ENCODE results near the gene TMEM54. TPM values are rescaled to one million over a fixed set of nuclear protein-coding genes. Genes with fewer than 3 reads are reported as not detected.

Gene TMEM54
- total RNA-seq, 4 donors from 2014 or later: 330 to 1,204 (median 846) TPM

- in situ Hi-C loops (cut with MboI; ENCODE audit: low pct_ligation_motif_present in 1 of 4, low pct_unique_long_range_greater_than_20kb in 1 of 4, low sequenced_read_pairs in 3 of 4): no loop called here
- TF ChIP-seq CTCF (IDR thresholded peaks at IDR 0.05): no peak
- TF ChIP-seq EP300 (IDR thresholded peaks at IDR 0.05; ENCODE audit: low read depth): no peak
- TF ChIP-seq POLR2AphosphoS5 (IDR thresholded peaks at IDR 0.05): no peak
- TF ChIP-seq POLR2A (IDR thresholded peaks at IDR 0.05): no peak
- no peak overlapping the region for H3K4me3 ChIP-seq
Measured at GRCh38 chr1:32881291-32881690, 19.9 kb downstream of the TMEM54 start.

GRCh38 chr1:32878637-32879041 lies 22.6 kb downstream of the TMEM54 start:
- WGBS, 2 donors (ENCODE audit: low coverage in 1 of 2): 81% methylated on average over 4 of the region's 5 CpGs; no CpG with 5 or more reads in 1 of the 2 donors
- no peak for DNase-seq
- no peaks in the 10 kb centered on the region for H3K36me3 ChIP-seq
- intact Hi-C loops (cut with DNase I; ENCODE audit: low total_unique reads): no loop called here
- H3K4me3 ChIP-seq: no peak overlapping the region
- H3K4me1 ChIP-seq: peaks cover 0 to 4% (median 1%) of the 10 kb centered on the region in 4 donors
- no peaks in the 10 kb centered on the region for H3K9me3 ChIP-seq
- TF ChIP-seq POLR2AphosphoS5 (IDR thresholded peaks at IDR 0.05) (no peak), POLR2A (IDR thresholded peaks at IDR 0.05) (no peak), EP300 (IDR thresholded peaks at IDR 0.05; ENCODE audit: low read depth) (no peak), CTCF (IDR thresholded peaks at IDR 0.05) (no peak)
- peaks cover 7% of the 10 kb centered on the region for H3K27me3 ChIP-seq
- in situ Hi-C loops (cut with MboI; ENCODE audit: low pct_ligation_motif_present in 1 of 4, low pct_unique_long_range_greater_than_20kb in 1 of 4, low sequenced_read_pairs in 3 of 4): no loop called here
- no peak overlapping the region for H3K27ac ChIP-seq

More at GRCh38 chr1:32881291-32881690, 19.9 kb downstream of the TMEM54 start:
- Histone ChIP-seq H3K27ac (no peak overlapping the region), H3K9me3 (no peaks in the 10 kb centered on the region), H3K36me3 (no peaks in the 10 kb centered on the region), H3K27me3 (peaks cover 32% of the 10 kb centered on the region), H3K4me1 (peaks cover 0 to 9% (median 5%) of the 10 kb centered on the region in 4 donors)
- DNase-seq: no peak
- intact Hi-C loops (cut with DNase I; ENCODE audit: low total_unique reads): no loop called here
- 56 to 79% methylated on average over 2 to 5 of the region's 5 CpGs for WGBS, 2 donors (ENCODE audit: low coverage in 1 of 2)

DNA sequence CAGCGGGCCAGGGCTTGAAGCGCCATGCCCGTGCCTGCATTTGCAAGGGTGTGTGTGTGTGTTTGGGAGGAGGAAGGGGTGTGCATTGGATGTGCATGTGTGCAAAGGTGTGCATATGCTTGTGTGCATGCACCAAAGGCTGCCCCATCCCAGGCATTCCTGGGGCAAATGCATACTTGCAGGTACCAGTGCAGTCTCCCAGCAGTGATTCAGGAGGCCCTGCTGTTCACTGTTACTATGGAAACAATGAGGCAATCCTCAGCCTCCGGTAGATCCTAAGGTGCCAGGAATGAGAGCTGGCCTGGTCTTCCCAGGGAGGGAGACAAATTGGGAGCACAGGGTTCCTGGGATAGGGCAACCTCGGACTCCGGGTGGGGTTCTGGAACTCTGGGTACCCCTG lies 23.0 kb downstream of the TMEM54 start:
- Histone ChIP-seq H3K9me3 (no peaks in the 10 kb centered on the region), H3K27me3 (peaks cover 2% of the 10 kb centered on the region), H3K4me1 (peaks cover 0 to 4% (median 1%) of the 10 kb centered on the region in 4 donors), H3K36me3 (no peaks in the 10 kb centered on the region), H3K27ac (no peak overlapping the region), H3K4me3 (no peak overlapping the region)
- intact Hi-C loops (cut with DNase I; ENCODE audit: low total_unique reads) (no loop called here), in situ Hi-C loops (cut with MboI; ENCODE audit: low pct_ligation_motif_present in 1 of 4, low pct_unique_long_range_greater_than_20kb in 1 of 4, low sequenced_read_pairs in 3 of 4) (no loop called here)
- TF ChIP-seq POLR2AphosphoS5 (IDR thresholded peaks at IDR 0.05) (no peak), POLR2A (IDR thresholded peaks at IDR 0.05) (no peak), EP300 (IDR thresholded peaks at IDR 0.05; ENCODE audit: low read depth) (no peak), CTCF (IDR thresholded peaks at IDR 0.05) (no peak)
- no peak for DNase-seq
- 60% methylated on average over 6 of the region's 6 CpGs; no CpG with 5 or more reads in 1 of the 2 donors for WGBS, 2 donors (ENCODE audit: low coverage in 1 of 2)

DNA sequence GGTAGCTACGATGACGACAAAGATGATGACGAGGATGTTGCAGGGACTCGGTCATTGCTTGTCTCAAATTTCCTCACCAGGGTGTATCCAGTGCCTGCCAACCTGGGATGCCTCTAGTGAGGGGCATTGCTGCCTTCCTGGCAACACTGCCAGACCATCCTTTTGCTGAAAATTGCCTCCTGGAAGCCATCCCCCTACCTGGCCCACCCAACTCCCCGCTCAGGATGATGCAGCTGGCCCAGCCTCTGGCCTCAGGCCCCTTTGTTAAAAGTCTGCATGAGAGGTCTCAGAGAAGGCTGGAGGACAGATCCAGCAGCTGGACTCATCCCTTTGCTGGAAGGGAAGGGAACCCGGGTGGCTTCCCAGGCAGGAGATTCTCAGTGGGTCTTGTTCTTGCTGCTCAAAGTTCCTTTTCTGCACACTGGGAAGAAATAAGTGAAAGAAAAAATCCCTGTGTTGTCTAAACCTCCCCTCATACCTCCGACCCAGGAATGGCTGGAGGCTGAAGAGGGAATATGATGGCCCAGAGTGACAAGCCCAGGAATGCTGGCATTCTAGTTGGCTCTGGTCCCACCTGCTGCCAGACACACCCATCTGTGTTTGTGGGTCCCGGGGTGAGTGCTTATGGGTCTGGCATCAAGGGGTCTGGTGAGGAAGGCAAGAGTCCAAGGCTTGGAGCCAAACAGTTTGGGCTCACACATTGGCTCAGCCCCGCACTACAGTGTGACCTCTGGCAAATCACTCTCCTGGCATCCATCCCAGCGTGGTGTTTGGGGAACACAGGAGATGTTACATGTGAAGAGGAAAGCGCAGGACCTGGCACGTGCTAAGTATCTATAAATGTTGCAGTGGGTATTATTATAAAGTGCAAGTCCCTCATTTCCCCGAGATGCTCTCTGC lies 23.7 kb downstream of the TMEM54 start:
- in situ Hi-C loops (cut with MboI; ENCODE audit: low pct_ligation_motif_present in 1 of 4, low pct_unique_long_range_greater_than_20kb in 1 of 4, low sequenced_read_pairs in 3 of 4) (no loop called here), intact Hi-C loops (cut with DNase I; ENCODE audit: low total_unique reads) (no loop called here)
- TF ChIP-seq EP300 (IDR thresholded peaks at IDR 0.05; ENCODE audit: low read depth): no peak
- TF ChIP-seq POLR2A (IDR thresholded peaks at IDR 0.05): no peak
- H3K4me1 ChIP-seq: peaks cover 0 to 7% (median 5%) of the 10 kb centered on the region in 4 donors
- no peaks in the 10 kb centered on the region for H3K9me3 ChIP-seq
- WGBS, 2 donors (ENCODE audit: low coverage in 1 of 2): 63 to 67% methylated on average over 3 to 13 of the region's 13 CpGs
- H3K36me3 ChIP-seq: no peaks in the 10 kb centered on the region
- peaks cover 2% of the 10 kb centered on the region for H3K27me3 ChIP-seq
- H3K4me3 ChIP-seq: no peak overlapping the region
- H3K27ac ChIP-seq: no peak overlapping the region
- DNase-seq: no peak

All from transverse colon (tissue), 4 donors.